HG02973 (cell line): ENCODE measurements around the gene SS18L1.
A peak's percentile ranks its signal among the peaks of the same experiment; 100 is the strongest.

Experiments
- ATAC-seq: cut with Tn5 transposase; IDR thresholded peaks from one replicate; pipeline ENCODE4 v1.9.1; 2021; ENCODE audit warnings: moderate library complexity; ENCODE audit not compliant: unreplicated experiment

The SS18L1 gene

GRCh38 chr20:62168890-62169435 lies 25.4 kb downstream of the SS18L1 start:
- ATAC-seq: no peak

DNA sequence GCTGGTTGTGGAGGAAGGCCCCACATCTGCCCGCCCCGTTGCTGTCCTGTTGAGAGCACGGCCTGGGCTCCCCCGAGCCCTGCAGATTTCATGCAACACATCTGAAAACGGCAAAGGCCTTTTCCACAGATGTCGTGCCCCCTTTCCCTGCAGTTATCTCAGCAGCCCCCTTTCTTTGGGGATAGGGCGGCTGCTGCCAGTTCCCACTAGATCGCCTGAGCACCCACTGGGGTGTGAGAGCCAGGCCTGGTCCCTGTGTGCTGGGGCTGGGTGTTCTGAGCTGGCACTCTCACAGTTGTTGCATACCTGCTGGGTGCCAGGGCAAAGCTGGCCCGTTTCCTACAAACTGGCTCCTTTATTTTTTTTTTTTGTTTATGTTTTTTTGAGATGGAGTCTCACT lies 27.0 kb downstream of the SS18L1 start:
- no peak for ATAC-seq

DNA sequence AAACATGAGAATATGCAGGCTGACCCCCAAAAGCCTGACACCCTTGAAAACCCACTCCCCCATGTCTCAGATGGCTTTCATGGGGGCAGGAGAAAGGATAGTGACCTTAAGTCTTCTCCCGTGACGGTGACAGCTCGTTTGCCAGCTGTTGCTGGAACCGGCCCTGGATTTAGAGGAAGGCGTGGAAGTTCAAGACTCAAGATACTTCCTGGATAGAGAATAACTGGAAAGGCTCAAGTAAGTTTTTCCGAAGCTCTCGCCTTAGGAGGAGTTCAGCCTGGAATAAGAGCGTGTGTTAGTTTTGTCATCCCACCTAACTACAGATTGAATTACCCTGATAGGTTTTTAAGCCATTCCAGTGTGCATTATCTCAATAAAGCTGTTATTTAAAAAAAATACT lies 27.7 kb downstream of the SS18L1 start:
- ATAC-seq: no peak

- ATAC-seq: no peak
Observed at GRCh38 chr20:62172666-62173065, 29.1 kb downstream of the SS18L1 start.

- no peak for ATAC-seq
Observed at GRCh38 chr20:62174021-62174804, 30.6 kb downstream of the SS18L1 start.

DNA sequence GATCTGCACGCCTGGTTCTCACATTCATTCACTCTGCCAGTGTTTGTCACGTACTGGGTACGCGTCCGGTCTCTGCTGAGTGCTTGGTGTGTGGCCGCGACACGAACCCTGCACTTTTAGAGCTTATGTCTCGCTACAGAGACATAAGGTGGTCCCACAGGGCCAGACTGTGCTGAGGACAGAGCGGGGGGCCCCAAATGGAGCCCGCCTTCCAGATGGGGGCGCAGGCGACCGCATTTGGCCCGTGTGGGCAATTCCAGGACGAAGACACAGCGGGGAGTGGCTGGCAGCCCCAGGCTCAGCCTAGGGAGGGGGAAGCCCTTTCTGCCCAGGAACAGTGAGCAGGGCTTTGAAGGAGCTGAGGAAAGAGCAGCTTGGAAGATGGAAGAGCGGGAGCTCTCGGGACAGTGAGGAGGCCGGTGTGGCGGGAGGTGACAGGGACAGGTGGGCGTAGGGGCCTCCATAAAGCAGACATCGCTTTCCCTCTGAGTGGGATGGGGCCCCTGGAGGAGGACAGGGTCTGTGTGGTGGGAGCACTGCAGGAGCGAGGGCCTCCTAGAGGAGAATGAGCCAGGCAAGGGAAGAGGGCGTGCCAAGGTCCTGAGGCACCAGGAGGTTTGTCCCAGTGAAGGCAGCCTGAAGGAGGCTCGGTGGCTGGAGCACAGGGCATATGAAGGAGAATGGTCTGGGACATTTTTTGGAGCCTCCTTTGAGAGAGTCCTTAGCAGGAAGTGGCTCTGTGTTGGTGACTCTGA lies 31.5 kb downstream of the SS18L1 start:
- ATAC-seq: no peak

GRCh38 chr20:62175711-62176110 lies 32.1 kb downstream of the SS18L1 start:
- ATAC-seq: no peak

- no peak for ATAC-seq
Observed at GRCh38 chr20:62176866-62177265, 33.3 kb downstream of the SS18L1 start.

GRCh38 chr20:62177307-62177706 lies 33.7 kb downstream of the SS18L1 start:
- ATAC-seq: no peak

DNA sequence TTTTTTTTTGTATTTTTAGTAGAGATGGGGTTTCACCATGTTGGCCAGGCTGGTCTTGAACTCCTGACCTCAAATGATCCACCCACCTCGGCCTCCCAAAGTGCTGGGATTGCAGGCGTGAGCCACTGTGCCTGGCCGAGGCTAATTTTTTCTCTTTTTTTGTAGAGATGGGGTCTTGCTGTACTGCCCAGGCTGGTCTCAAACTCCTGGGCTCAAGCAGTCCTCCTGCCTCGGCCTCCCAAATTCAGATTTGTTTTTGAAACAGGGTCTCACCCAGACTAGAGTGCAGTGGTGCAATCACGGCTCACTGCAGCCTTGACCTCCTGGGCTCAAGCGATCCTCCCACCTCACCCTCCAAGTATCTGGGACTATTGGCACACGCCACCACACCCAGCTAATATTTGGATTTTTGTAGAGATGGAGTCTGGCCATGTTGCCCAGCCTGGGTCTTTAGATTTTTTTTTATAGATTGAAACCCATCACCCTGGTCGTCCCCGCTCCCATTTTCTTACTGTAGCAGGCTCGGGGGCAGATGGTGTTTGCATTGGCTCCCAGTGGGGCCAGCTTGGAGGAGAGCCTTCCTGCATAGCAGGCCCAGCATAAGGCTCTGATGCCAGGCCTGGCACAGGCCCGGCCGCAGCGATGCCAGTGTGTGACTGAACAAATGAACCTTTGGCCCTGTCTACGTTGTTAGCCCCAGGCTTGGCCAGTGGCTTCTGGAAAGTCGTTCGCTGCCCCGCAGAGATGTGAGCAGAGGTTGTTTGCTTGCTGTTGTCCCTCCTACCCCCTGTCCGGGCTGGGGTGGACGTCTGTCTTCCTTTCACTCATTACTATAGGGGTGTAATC lies 35.0 kb downstream of the SS18L1 start:
- ATAC-seq: no peak

- ATAC-seq: no peak
Observed at GRCh38 chr20:62179162-62179504, 35.6 kb downstream of the SS18L1 start.

DNA sequence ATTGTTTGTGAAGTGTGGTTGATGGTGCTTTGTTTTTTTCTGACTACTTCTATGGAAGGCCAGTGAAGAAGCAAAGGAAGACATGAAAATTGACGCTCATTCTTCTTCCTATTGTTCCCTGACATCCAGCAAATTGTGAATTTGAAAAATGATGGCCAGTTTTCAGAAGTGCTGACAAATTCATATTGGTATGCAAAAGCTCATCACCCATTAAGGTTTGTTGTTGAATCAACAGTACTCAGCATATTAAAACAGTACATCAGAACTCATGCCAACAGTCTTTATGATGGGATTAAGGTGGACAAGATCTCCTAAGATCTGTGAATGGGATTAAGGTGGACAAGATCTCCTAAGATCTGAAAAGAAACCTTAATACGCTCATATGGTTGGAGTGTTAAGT lies 38.2 kb downstream of the SS18L1 start:
- no peak for ATAC-seq

DNA sequence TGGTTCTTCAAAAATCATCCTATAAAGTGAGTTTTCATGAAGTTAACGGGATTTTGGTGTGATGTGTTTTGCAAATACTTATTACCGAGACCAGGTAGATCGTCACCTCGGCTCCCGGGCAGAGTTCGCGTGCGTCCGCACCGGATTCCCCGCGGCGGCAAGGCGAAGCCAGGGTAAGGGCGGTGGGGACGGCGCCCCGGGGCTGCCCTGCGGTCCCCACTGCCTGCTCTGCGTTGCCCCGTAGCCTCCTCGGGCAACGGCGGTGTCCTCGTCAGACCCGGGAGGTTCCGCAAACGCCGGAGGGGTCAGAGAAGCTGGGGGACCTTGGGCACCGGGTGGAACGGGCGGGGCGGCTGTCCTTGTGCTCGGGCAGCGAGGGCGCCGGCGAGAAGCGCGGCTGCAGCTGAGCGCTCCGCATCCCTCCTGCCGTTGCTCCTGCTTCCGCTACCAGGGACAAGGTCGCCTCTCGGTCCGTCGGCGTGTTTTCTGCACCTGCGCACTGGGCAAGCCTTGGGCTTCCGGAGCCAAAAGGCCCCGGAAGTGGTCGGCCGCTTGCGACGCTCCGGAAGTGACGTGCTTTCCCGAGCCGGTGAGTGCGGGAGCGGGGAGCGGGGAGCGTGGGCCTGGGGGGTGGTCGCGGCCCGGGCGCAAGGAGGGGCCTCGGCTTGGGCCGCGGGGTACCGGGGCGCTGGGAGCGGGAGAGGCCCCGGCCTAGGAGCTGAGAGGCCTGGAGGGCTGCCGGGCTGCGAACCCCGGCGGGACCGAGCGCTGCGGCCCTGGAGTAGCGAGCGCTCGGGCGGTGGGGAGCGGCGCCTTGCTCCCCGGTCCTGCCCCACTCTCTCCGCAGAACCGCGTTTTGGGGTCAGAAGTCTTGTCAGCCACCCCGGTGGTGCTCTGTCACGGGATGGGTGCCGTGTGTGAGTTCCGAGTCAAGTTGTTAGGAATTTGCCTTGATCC lies 39.2 kb downstream of the SS18L1 start, which contains the start of gene MTG2:
MTG2 (plus strand) TSS at position 560 of the 957 bp plus-strand sequence. CDS start 10,393 bp downstream, outside the sequence.
- peak; percentile 87 for ATAC-seq

GRCh38 chr20:62183426-62184142 lies 40.0 kb downstream of the SS18L1 start:
- no peak for ATAC-seq

- no peak for ATAC-seq
Observed at GRCh38 chr20:62186096-62186426, 42.5 kb downstream of the SS18L1 start.

DNA sequence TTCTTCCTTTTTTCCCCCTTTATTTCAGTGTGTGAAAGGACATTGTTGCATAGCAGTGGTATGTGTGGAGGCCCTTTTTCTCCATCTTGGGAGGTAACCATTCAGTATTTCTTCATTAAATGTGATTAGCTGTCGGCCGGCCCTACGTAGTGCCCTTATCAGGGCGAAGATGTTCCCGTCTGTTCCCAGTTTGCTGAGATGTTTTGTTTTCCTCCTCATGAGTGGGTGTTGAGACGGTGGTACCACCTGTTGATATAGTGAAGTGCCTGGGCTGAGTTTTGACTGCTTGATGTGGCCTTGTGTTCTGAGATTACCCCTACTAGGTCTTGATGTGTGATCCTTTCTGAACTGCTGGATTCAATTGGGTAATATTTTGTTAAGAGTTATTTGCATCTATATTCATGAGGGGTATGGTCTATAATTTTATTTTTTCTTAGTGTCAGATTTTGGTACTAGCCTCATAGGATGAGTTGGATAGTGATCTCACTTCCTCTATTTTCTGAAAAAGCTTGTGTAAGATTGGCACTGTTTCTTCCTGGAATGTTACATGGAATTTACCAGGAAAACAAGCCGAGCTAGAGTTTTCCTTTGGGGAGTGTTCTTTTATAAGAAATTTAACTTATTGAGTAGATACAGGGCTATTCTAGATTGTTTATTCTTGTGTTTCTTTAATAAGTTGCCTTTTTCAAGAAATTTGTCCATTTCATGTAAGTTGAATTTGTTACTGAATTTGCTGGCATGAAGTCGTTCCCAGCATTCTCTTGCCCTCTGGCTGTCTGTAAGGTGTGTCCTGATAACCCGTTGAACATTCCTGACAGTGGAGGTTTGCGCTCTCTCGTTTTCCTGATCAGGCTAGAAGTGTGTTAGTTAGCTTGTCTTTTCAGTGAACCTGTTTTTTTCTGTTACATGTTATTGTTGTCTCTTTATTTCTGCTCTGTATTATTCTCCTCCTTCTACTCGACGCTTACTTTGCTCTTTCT lies 43.6 kb downstream of the SS18L1 start:
- no peak for ATAC-seq

DNA sequence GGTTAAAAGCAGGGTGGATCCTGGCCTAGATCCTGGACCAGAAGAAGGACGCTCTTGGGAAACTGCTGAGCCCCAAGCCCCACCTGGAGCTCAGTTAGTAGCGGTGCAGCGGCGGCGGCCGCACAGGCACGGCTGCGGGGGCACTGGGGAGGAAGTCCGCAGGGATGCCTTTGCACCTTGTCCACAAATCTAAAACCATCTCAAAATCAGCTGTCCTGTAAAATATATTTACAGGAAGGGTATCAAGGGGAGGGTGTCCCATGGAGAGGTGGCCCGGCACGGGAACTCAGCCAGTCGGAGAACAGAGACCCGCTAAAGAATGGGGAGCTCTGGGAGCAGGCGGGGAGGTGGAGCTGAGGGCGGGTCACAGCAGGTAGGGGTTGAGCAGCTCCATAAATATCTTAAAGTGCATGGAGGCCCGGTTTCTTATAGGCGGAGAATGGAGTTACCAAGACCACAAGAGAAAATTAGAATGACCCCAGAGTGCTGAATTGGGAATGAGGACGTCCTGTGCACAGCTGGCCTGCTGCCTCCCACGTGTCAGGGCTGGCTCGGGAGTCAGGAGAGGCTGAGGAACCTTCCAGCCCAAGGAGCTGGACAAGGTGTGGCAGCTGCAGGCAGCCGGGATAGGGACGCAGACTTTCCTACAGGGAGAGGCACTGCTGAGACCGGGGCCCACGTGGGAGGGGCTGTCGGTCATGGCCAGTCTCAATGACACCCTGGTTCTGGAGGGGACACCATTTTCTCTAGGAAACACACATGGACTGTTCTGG lies 47.3 kb downstream of the SS18L1 start:
- ATAC-seq: no peak
